Gastroesophageal sphincter (tissue), 4 donors: ENCODE results near the gene LSAMP. TPM values are rescaled to one million over a fixed set of nuclear protein-coding genes. Genes with fewer than 3 reads are reported as not detected.

Source experiments
- ATAC-seq: fragments of 150-250 bp; one replicate; pipeline ENCODE4 v1.9.1; 2016; ENCODE audit warnings: mild to moderate bottlenecking, moderate library complexity
- H3K27ac ChIP-seq, 4 donors: fragments of 200-600 bp; sonication (generic) in 3 of 4; 1 replicate in 3 of 4; 2 replicates in 1 of 4; pipeline ENCODE4 v1.5.1; 2016 to 2019
- H3K27me3 ChIP-seq: fragments of 200-600 bp; sonication (generic); one replicate; pipeline ENCODE4 v1.5.1; 2019
- H3K36me3 ChIP-seq, 2 donors: fragments of 200-600 bp; sonication (generic); one replicate each; pipeline ENCODE4 v1.5.1; 2019; ENCODE audit warnings: control low read depth in 1 of 2
- H3K4me1 ChIP-seq, 3 donors: fragments of 200-600 bp; sonication (generic); 1 replicate in 2 of 3; 2 replicates in 1 of 3; pipeline ENCODE4 v1.5.1; 2016 to 2019; ENCODE audit warnings: control low read depth in 2 of 3
- H3K4me3 ChIP-seq, 2 donors: fragments of 200-600 bp; sonication (generic); one replicate each; pipeline ENCODE4 v1.5.1; 2019; ENCODE audit warnings: mild to moderate bottlenecking in 1 of 2, moderate library complexity in 1 of 2
- H3K9me3 ChIP-seq, 3 donors: fragments of 200-600 bp; sonication (generic); one replicate each; pipeline ENCODE4 v1.5.1; 2017 to 2019; ENCODE audit warnings: control low read depth in 2 of 3
- CTCF ChIP-seq, 4 experiments: fragments of 200-600 bp in 2 of 4; fragments of 450-650 bp in 2 of 4; sonication (generic) in 1 of 4; IDR thresholded peaks; one replicate each; pipeline ENCODE4 v1.5.1; 2017 to 2019; ENCODE audit warnings: antibody characterized with exemption in 4 of 4, mild to moderate bottlenecking in 2 of 4, moderate library complexity in 2 of 4
- EP300 ChIP-seq: sonication (generic); formaldehyde crosslinking; IDR thresholded peaks from one replicate; pipeline ENCODE4 v1.6.1; 2017; ENCODE audit warnings: antibody characterized with exemption, mild to moderate bottlenecking
- POLR2A ChIP-seq, 2 donors: fragments of 450-650 bp; IDR thresholded peaks; one replicate each; pipeline ENCODE4 v1.6.1; 2017; ENCODE audit warnings: antibody characterized with exemption in 2 of 2, mild to moderate bottlenecking in 2 of 2, moderate library complexity in 1 of 2
- POLR2AphosphoS5 ChIP-seq: sonication (generic); formaldehyde crosslinking; IDR thresholded peaks from one replicate; pipeline ENCODE4 v1.6.1; 2017; ENCODE audit warnings: antibody characterized with exemption
- WGBS, 2 donors: methylation state at CpG; one replicate each; pipeline ENCODE4 v1.1.5; 2018; ENCODE audit warnings: low coverage in 1 of 2; 5-methylcytosine and 5-hydroxymethylcytosine counted together
- total RNA-seq, 4 donors: library from RNA; depleted of rRNA; stranded (reverse); fragments of >200 nt; gene quantifications; one replicate each; pipeline ENCODE4 v1.1.0, GENCODE V29; 2016

LSAMP gene
- total RNA-seq, 4 donors from 2014 or later = 1.5 to 9.3 (median 3.6) TPM

- TF ChIP-seq CTCF (IDR thresholded peaks at IDR 0.05) (no peak), POLR2A (IDR thresholded peaks at IDR 0.05) (no peak), EP300 (no peak), POLR2AphosphoS5 (no peak)
- H3K27ac ChIP-seq = no peak overlapping the region
- no peak overlapping the region for H3K4me3 ChIP-seq
- H3K36me3 ChIP-seq = no peaks in the 10 kb centered on the region
- WGBS, 2 donors = 22 to 78% methylated on average over 2 of the region's 2 CpGs
- H3K4me1 ChIP-seq = no peaks in the 10 kb centered on the region
- ATAC-seq = no peak
- no peaks in the 10 kb centered on the region for H3K9me3 ChIP-seq
- no peaks in the 10 kb centered on the region for H3K27me3 ChIP-seq
These were observed 620.2 kb downstream of the LSAMP start for GRCh38 chr3:115825046-115825445.

GRCh38 chr3:115823083-115823482 is 622.2 kb downstream of the LSAMP start:
- Histone ChIP-seq H3K9me3 (no peaks in the 10 kb centered on the region), H3K4me1 (no peaks in the 10 kb centered on the region), H3K27ac (no peak overlapping the region), H3K27me3 (no peaks in the 10 kb centered on the region), H3K4me3 (no peak overlapping the region), H3K36me3 (no peaks in the 10 kb centered on the region)
- TF ChIP-seq POLR2A (IDR thresholded peaks at IDR 0.05) (no peak), EP300 (no peak), CTCF (IDR thresholded peaks at IDR 0.05) (no peak), POLR2AphosphoS5 (no peak)
- ATAC-seq = no peak
- 70 to 90% methylated on average over 2 of the region's 2 CpGs for whole genome bisulfite sequencing, 2 donors

- H3K36me3 ChIP-seq = no peaks in the 10 kb centered on the region
- no peaks in the 10 kb centered on the region for H3K9me3 ChIP-seq
- no peaks in the 10 kb centered on the region for H3K27me3 ChIP-seq
- 82 to 90% methylated on average over 2 to 3 of the region's 3 CpGs for WGBS, 2 donors
- no peak overlapping the region for H3K27ac ChIP-seq
- no peak for TF ChIP-seq EP300
- ATAC-seq = no peak
- H3K4me3 ChIP-seq = no peak overlapping the region
- no peaks in the 10 kb centered on the region for H3K4me1 ChIP-seq
These were observed 622.7 kb downstream of the LSAMP start for GRCh38 chr3:115822579-115822978.

- H3K36me3 ChIP-seq = no peaks in the 10 kb centered on the region
- no peaks in the 10 kb centered on the region for H3K4me1 ChIP-seq
- H3K9me3 ChIP-seq = no peaks in the 10 kb centered on the region
- H3K4me3 ChIP-seq = no peak overlapping the region
- no peaks in the 10 kb centered on the region for H3K27me3 ChIP-seq
- TF ChIP-seq POLR2A (IDR thresholded peaks at IDR 0.05) (no peak), CTCF (IDR thresholded peaks at IDR 0.05) (peak; percentile 91 to 97 (median 94)), EP300 (no peak), POLR2AphosphoS5 (peak; percentile 19)
- ATAC-seq = peak; percentile 65
- WGBS, 2 donors = 43 to 54% methylated on average over 6 of the region's 6 CpGs
- no peak overlapping the region for H3K27ac ChIP-seq
These were observed 625.4 kb downstream of the LSAMP start for GRCh38 chr3:115819785-115820384.

DNA sequence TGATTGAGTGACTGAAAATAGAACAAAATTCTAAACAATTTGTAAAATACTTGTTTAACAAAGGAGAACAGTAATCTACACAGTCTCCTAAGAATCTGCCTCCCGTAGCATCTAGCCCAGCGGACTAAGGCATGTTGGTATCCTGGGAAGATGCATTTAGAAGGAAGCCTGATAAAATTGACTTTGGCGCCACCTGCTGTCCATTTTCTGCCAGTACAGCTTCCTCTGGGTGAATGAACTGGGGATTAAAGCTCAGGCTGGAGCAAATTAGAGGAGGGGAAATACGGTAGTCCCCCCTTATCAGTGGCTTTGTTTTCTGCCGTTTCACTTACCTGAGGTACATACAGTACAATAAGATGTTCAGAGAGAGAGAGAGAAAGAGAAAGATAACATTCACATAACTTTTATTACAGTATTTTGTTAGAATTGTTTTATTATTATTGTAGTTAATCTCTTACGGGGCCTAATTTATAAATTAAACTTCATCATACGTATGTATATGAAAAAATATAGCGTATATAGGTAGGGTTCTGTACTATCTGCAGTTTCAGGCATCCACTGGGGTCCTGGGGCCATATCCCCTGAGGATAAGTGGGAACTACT is 630.4 kb downstream of the LSAMP start:
- Histone ChIP-seq H3K27me3 (no peaks in the 10 kb centered on the region), H3K36me3 (no peaks in the 10 kb centered on the region), H3K27ac (no peak overlapping the region), H3K9me3 (no peaks in the 10 kb centered on the region), H3K4me1 (no peaks in the 10 kb centered on the region), H3K4me3 (no peak overlapping the region)
- TF ChIP-seq CTCF (IDR thresholded peaks at IDR 0.05) (peak; percentile 81 to 90 (median 85)), POLR2AphosphoS5 (no peak)
- peak; percentile 72 for ATAC-seq
- WGBS, 2 donors = 16 to 18% methylated on average over 8 of the region's 8 CpGs
